ENCODE measurements around the gene LDHB. TPM values are rescaled to one million over a fixed set of nuclear protein-coding genes. Genes with fewer than 3 reads are reported as not detected.

LDHB gene
- total RNA-seq, 1 donor from 2014 or later = 539 TPM

GRCh38 chr12:21617030-21617429, 40.6 kb downstream of the LDHB start:
- DNase-seq = no peak
- TF ChIP-seq, protein P1, sequence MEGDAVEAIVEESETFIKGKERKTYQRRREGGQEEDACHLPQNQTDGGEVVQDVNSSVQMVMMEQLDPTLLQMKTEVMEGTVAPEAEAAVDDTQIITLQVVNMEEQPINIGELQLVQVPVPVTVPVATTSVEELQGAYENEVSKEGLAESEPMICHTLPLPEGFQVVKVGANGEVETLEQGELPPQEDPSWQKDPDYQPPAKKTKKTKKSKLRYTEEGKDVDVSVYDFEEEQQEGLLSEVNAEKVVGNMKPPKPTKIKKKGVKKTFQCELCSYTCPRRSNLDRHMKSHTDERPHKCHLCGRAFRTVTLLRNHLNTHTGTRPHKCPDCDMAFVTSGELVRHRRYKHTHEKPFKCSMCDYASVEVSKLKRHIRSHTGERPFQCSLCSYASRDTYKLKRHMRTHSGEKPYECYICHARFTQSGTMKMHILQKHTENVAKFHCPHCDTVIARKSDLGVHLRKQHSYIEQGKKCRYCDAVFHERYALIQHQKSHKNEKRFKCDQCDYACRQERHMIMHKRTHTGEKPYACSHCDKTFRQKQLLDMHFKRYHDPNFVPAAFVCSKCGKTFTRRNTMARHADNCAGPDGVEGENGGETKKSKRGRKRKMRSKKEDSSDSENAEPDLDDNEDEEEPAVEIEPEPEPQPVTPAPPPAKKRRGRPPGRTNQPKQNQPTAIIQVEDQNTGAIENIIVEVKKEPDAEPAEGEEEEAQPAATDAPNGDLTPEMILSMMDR (IDR thresholded peaks at IDR 0.05; ENCODE audit: partially characterized antibody, unreplicated experiment) = no peak
- Mint-ChIP-seq H3K4me3 (ENCODE audit: unreplicated experiment) (no peak overlapping the region), H3K36me3 (ENCODE audit: unreplicated experiment) (no peaks in the 10 kb centered on the region), H3K9me3 (ENCODE audit: unreplicated experiment) (peaks cover 1% of the 10 kb centered on the region), H3K27me3 (ENCODE audit: unreplicated experiment) (peaks cover 2% of the 10 kb centered on the region), H3K27ac (ENCODE audit: unreplicated experiment) (no peak overlapping the region), H3K4me1 (ENCODE audit: low read depth, unreplicated experiment) (no peaks in the 10 kb centered on the region)

- TF ChIP-seq, protein P1 (IDR thresholded peaks at IDR 0.05; ENCODE audit: partially characterized antibody, unreplicated experiment) = no peak
- H3K4me1 Mint-ChIP-seq (ENCODE audit: low read depth, unreplicated experiment) = no peaks in the 10 kb centered on the region
These were observed 42.2 kb downstream of the LDHB start for GRCh38 chr12:21615431-21615830.

GRCh38 chr12:21614506-21614905, 43.1 kb downstream of the LDHB start:
- DNase-seq = no peak
- peaks cover 2% of the 10 kb centered on the region for H3K27me3 Mint-ChIP-seq (ENCODE audit: unreplicated experiment)
- TF ChIP-seq, protein P1 (IDR thresholded peaks at IDR 0.05; ENCODE audit: partially characterized antibody, unreplicated experiment) = no peak
- no peaks in the 10 kb centered on the region for H3K36me3 Mint-ChIP-seq (ENCODE audit: unreplicated experiment)
- H3K4me3 Mint-ChIP-seq (ENCODE audit: unreplicated experiment) = no peak overlapping the region
- no peak overlapping the region for H3K27ac Mint-ChIP-seq (ENCODE audit: unreplicated experiment)
- no peaks in the 10 kb centered on the region for H3K9me3 Mint-ChIP-seq (ENCODE audit: unreplicated experiment)
- H3K4me1 Mint-ChIP-seq (ENCODE audit: low read depth, unreplicated experiment) = no peaks in the 10 kb centered on the region

More at GRCh38 chr12:21615431-21615830, 42.2 kb downstream of the LDHB start:
- Mint-ChIP-seq H3K36me3 (ENCODE audit: unreplicated experiment) (no peaks in the 10 kb centered on the region), H3K9me3 (ENCODE audit: unreplicated experiment) (peaks cover 1% of the 10 kb centered on the region), H3K4me3 (ENCODE audit: unreplicated experiment) (no peak overlapping the region), H3K27ac (ENCODE audit: unreplicated experiment) (no peak overlapping the region), H3K27me3 (ENCODE audit: unreplicated experiment) (peaks cover 2% of the 10 kb centered on the region)
- no peak for DNase-seq

GRCh38 chr12:21613931-21614330, 43.7 kb downstream of the LDHB start:
- Mint-ChIP-seq H3K27ac (ENCODE audit: unreplicated experiment) (no peak overlapping the region), H3K9me3 (ENCODE audit: unreplicated experiment) (no peaks in the 10 kb centered on the region), H3K36me3 (ENCODE audit: unreplicated experiment) (no peaks in the 10 kb centered on the region), H3K4me3 (ENCODE audit: unreplicated experiment) (no peak overlapping the region), H3K27me3 (ENCODE audit: unreplicated experiment) (peaks cover 2% of the 10 kb centered on the region), H3K4me1 (ENCODE audit: low read depth, unreplicated experiment) (no peaks in the 10 kb centered on the region)
- TF ChIP-seq, protein P1 (IDR thresholded peaks at IDR 0.05; ENCODE audit: partially characterized antibody, unreplicated experiment) = peak; percentile 45
- no peak for DNase-seq

DNA sequence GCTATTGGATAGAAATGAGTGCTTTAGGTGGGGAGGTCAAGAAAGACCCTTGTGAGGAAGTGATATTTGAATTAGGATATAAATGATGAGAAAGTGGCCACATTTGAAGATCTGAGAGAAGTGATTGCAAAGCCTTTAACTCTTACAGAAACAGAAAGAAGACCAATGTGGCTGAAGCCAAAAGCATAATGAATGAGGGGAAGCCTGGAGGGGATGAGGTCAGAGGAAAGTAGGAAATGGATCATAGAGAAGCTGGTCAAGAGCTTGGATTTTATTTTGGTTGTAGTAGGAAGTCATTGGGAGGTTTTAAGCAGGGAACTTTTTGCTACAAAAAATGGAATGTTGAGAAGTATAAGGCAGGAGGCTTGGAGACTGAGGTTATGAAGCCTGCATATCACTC, 49.4 kb downstream of the LDHB start:
- Mint-ChIP-seq H3K4me3 (ENCODE audit: unreplicated experiment) (no peak overlapping the region), H3K4me1 (ENCODE audit: low read depth, unreplicated experiment) (no peaks in the 10 kb centered on the region), H3K9me3 (ENCODE audit: unreplicated experiment) (no peaks in the 10 kb centered on the region), H3K27me3 (ENCODE audit: unreplicated experiment) (peaks cover 2% of the 10 kb centered on the region), H3K27ac (ENCODE audit: unreplicated experiment) (no peak overlapping the region), H3K36me3 (ENCODE audit: unreplicated experiment) (no peaks in the 10 kb centered on the region)
- DNase-seq = no peak
- TF ChIP-seq, protein P1 (IDR thresholded peaks at IDR 0.05; ENCODE audit: partially characterized antibody, unreplicated experiment) = no peak

Data from glutamatergic neuron (in vitro differentiated cells).